Epithelial cell of prostate (primary cell): ENCODE results near the gene COX17.

Source experiments
- DNase-seq: peaks from one replicate; pipeline ENCODE4 v3.0.0-alpha.2; 2011; ENCODE audit warnings: low read depth, low spot score
- H3K27ac ChIP-seq: fragments of 450-650 bp; 2 replicates; pipeline ENCODE4 v1.5.1; 2017; ENCODE audit warnings: mild to moderate bottlenecking

The COX17 gene

DNA sequence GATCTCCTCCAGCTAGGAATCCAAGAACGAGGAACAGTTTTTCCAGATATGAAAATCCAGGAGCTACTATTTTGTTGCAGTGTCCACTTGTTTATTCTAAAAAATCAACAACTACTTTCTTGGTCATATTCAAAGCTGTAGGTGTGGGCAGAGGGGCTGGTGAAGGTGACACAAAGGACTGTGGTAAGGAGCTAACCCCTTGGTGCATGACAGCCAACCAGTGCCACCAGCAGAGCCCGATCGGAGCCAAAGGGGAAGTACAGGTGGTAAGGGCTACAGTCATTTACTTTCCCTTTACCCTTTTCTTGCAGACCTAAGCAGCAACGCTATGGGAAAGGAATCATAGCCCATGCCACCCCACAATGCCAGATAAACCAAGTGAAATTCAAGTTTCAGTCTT, 48.8 kb downstream of the COX17 start:
- no peak for DNase-seq
- no peak overlapping the region for H3K27ac ChIP-seq

DNA sequence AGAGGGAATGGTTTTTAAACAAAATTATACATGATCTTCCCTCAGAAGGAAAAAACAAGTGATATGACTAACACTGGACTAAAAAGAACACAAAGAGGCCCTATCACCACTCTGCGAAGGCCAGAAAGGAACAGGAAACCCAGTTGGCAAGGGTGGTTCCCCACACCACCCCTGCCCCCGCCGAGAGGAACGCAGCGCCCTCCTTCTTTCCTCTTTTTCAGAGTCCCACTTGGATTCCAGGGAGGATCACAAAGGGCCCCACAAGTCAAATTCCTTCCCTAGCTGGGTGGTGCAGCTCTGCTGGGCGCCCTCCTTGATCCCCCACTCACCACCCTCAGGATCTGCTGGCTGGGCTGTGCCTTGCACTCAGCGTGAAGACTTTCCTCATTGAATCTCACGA, 49.7 kb downstream of the COX17 start:
- no peak overlapping the region for H3K27ac ChIP-seq
- no peak for DNase-seq

DNA sequence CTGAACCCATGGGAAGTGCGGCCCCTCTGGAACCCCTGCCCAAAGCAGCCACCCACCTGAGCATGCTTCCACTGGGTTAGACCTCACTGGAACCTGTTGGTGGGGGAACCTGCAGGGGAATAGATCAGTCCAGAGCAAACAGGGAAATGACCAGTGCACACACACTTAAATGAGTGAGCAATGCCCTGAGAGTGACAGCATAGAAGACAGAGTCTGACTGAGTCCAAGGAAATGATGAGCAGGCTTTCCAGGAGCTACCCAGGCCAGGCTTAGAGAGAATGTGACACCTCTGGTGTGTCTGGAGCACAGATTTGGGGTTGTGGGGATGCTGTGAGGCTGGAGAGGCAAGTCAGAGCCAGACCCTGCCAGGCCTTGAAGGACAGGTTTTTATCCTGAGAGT, 51.0 kb downstream of the COX17 start:
- H3K27ac ChIP-seq: no peak overlapping the region
- no peak for DNase-seq

DNA sequence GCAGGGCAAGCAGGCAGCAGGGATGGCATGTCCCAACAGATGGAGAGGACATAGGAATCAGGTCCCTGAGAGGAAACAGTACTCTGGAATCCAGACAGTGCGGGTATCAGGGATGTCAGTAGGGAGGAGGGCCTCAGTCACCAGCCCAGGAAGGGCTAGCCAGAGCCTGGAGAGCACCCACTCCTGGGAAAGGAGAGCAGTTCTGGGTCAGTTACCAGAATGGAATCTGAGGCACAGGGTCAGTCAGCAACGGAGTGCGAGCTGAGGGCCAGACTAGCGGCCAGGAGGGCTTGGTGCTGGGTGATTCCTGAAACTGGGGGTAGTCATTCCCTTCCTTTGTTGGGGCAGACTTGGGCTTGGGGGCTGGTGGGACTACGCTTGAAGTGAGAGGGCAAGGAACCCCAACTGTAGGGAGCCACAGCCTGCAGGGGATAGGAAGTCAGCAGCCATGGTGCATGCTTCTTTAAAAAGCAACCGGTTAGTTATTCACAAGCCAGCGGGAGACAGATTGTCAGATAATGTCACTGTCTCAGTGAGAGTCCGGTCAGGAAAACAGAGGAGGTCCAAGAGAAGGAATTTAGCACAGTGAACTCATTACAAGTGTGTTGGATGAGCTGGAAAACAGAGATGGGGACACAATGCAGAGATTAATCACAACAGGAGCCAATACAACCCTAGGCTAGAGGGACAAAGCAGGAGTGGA, 51.6 kb downstream of the COX17 start:
- H3K27ac ChIP-seq: no peak overlapping the region
- no peak for DNase-seq

DNA sequence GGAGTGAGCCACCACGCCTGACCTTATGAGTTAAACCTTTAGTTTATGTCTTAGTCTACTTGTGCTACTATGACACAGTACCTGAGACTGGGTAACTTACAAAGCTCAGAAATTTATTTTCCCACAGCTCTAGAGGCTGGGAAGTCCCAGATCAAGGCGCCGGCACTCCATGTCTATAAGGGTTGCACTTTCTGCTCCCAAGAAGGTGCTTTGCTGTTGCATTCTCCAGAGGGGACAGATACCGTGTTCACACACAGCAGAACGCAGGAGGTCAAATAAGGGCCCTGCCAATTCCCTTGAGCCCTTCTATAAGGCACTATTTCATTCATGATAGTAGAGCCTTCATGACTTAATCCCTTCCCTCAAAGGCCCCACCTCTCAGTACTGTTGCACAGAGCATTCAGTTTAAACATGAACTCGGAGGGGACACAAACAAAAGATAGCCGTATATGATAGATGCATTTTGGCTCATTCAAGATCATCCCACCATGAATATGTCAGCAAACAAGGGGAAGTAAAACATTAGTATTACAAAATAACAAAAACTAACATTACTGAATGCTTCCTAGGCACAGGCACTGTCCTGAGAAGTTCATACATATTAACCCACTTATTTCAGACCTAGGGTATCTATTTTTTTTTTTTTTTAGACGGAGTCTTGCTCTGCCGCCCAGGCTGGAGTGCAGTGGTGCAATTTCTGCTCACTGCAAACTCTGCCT, 53.0 kb downstream of the COX17 start:
- H3K27ac ChIP-seq: no peak overlapping the region
- DNase-seq: no peak

DNA sequence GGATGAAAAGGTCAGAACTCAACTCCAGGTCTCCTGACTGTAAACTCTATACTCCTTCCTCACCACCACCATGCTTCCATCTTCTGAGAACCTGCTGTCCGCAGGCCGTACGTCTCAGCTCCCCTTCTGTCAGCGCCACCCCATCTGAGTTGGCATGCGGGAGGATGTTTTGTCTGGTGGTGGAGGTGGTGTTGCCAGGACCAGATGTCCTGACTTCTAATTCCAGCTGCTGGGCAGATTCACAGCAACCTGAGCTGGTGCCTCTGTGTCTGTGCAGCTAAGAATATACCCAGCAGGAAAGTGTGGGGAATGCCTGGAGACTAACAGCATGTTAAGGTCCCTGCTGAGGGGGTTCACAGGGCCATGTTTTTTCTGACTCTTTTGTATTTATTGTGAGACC, 56.3 kb downstream of the COX17 start:
- no peak for DNase-seq

More for the DNA sequence above, 56.3 kb downstream of the COX17 start:
- no peak overlapping the region for H3K27ac ChIP-seq
